Measurements from ENCODE around the gene TSKS.
A peak's percentile ranks its signal among the peaks of the same experiment; 100 is the strongest.

The TSKS gene

DNA sequence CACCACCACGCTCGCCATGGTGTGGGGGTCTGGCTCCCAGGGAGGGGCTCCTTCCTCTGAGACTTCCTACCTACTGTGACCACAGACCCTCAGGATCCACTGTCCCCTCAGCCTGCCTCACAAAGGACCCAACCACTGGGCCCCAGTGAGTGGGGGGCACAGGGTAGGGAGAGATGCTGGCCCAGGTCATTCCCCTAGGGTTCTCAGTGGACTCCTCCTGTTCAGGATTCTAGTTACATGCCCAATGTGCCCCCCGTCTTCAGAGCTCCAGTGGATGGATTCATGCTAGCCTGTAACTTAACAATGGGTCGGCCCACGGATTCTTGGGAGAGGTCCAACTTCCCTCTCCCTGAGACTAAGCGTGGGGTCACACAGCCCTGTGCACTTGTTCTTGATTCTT, at the start of gene TSKS:
TSKS (minus strand) TSS at position 77 of the 400 bp plus-strand sequence; CDS start at position 18, 59 bp downstream.
- TF ChIP-seq CTCF (IDR thresholded peaks at IDR 0.05; ENCODE audit: borderline replicate concordance, control extremely low read depth, extremely low read depth, insufficient read depth, missing control alignments): no peak
- in situ Hi-C loops (cut with MboI; ENCODE audit: low sequenced_read_pairs, unreplicated experiment): no loop called here
- no peak for DNase-seq (ENCODE audit: low spot score)

GRCh38 chr19:49812452-49812996, 49.4 kb upstream of the TSKS start:
- no peak for DNase-seq (ENCODE audit: low spot score)
- TF ChIP-seq CTCF (IDR thresholded peaks at IDR 0.05; ENCODE audit: borderline replicate concordance, control extremely low read depth, extremely low read depth, insufficient read depth, missing control alignments): no peak
- in situ Hi-C loops (cut with MboI; ENCODE audit: low sequenced_read_pairs, unreplicated experiment): no loop called here

DNA sequence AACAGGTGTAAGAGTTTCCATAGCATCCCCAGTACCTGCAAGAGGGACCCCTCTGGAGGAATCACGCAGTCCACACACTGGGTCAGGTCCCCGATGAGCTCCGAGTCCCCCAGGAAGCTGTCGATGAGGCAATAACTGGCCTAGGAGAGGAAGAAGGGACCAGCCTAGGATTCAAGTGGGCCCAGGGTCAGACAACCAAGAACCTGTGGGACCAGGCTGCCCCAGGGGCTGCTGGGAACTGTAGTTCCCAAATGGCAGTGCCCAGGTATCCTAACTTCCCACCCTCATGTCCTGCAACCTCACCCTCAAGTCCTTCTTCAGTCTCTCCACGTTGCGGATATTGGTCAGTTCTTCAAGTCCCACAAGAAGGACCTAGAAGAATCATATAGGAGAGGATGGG, 48.2 kb upstream of the TSKS start:
- in situ Hi-C loops (cut with MboI; ENCODE audit: low sequenced_read_pairs, unreplicated experiment): no loop called here
- DNase-seq (ENCODE audit: low spot score): no peak
- no peak for TF ChIP-seq CTCF (IDR thresholded peaks at IDR 0.05; ENCODE audit: borderline replicate concordance, control extremely low read depth, extremely low read depth, insufficient read depth, missing control alignments)

DNA sequence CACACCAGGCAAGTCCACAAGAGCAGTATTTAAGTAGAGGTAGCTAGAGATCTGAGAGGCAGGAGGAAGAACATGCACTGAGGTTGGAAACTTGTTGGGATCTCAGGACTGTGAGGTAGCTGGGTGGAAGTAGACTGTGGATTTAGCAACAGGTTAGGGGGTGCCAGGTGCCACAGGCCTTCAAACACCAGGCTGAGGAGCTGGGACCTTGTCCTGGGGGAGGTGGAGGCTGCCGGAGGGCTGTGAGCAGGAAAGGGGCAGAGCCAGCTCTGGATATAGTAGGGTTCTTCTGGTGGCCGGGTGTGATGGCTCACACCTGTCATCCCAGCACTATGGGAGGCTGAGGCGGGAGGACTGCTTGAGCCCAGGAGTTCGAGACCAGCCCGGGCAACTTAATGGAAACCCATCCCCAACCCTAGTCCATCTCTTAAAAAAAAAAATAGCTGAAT, 46.9 kb upstream of the TSKS start:
- no peak for DNase-seq (ENCODE audit: low spot score)
- TF ChIP-seq CTCF (IDR thresholded peaks at IDR 0.05; ENCODE audit: borderline replicate concordance, control extremely low read depth, extremely low read depth, insufficient read depth, missing control alignments): no peak
- in situ Hi-C loops (cut with MboI; ENCODE audit: low sequenced_read_pairs, unreplicated experiment): no loop called here

GRCh38 chr19:49809160-49809940, 46.2 kb upstream of the TSKS start:
- in situ Hi-C loops (cut with MboI; ENCODE audit: low sequenced_read_pairs, unreplicated experiment): no loop called here
- no peak for DNase-seq (ENCODE audit: low spot score)
- peak; percentile 15 for TF ChIP-seq CTCF (IDR thresholded peaks at IDR 0.05; ENCODE audit: borderline replicate concordance, control extremely low read depth, extremely low read depth, insufficient read depth, missing control alignments)

- DNase-seq (ENCODE audit: low spot score): peak; percentile 91
- in situ Hi-C loops (cut with MboI; ENCODE audit: low sequenced_read_pairs, unreplicated experiment): no loop called here
- TF ChIP-seq CTCF (IDR thresholded peaks at IDR 0.05; ENCODE audit: borderline replicate concordance, control extremely low read depth, extremely low read depth, insufficient read depth, missing control alignments): no peak
These were observed 45.6 kb upstream of the TSKS start for GRCh38 chr19:49808711-49809159.
